B cell (primary cell): ENCODE results near the gene MMP24. TPM values are rescaled to one million over a fixed set of nuclear protein-coding genes. Genes with fewer than 3 reads are reported as not detected.
"Not testable (repeated sequence)": the region's sequence is repeated elsewhere in the genome, so short reads cannot be mapped to it uniquely, and the experiment has no call there.

Source experiments
- ATAC-seq: fragments of 200-7000 bp; cut with Tn5 transposase; one replicate; pipeline ENCODE4 v1.10.0; 2021; ENCODE audit warnings: low read depth, mild to moderate bottlenecking, moderate number of reproducible peaks, moderate library complexity
- CTCF ChIA-PET: fragments of 350-600 bp; sonication (Branson Sonifier 250); formaldehyde crosslinking; loops from one replicate; lab custom pipeline; 2021; ENCODE audit warnings: antibody characterized with exemption, inconsistent platforms; lab: Charles Lee
- POLR2A ChIA-PET: fragments of 350-600 bp; sonication (Branson Sonifier 250); formaldehyde crosslinking; loops from one replicate; lab custom pipeline; 2021; ENCODE audit warnings: antibody characterized with exemption; lab: Charles Lee
- DNase-seq: peaks from one replicate; pipeline ENCODE4 v3.0.0; 2013
- H2AFZ ChIP-seq: 2 replicates; pipeline ENCODE4 v1.6.1; 2012; ENCODE audit warnings: mild to moderate bottlenecking, low read depth, low read length; ENCODE audit not compliant: insufficient read depth, poor library complexity, severe bottlenecking
- H3K27ac ChIP-seq, 2 donors: 1 replicate in 1 of 2; 2 replicates in 1 of 2; pipeline ENCODE4 v1.5.1; 2012 to 2013; ENCODE audit warnings: low read length in 2 of 2, mild to moderate bottlenecking in 2 of 2, moderate library complexity in 1 of 2
- H3K27me3 ChIP-seq, 4 experiments: fragments of 200-600 bp in 1 of 4; sonication (generic) in 1 of 4; replicated peaks in 1 of 4; 1 replicate in 2 of 4; 2 replicates in 2 of 4; pipeline versions ENCODE4 v1.6.1 to v1.7.0; 2013 to 2016; ENCODE audit warnings: low read length in 3 of 4, mild to moderate bottlenecking in 2 of 4, mixed read lengths in 1 of 4, moderate library complexity in 1 of 4; ENCODE audit not compliant: insufficient read depth in 4 of 4, control insufficient read depth in 3 of 4; ENCODE audit errors: control extremely low read depth in 1 of 4
- H3K36me3 ChIP-seq, 2 experiments: replicated peaks in 1 of 2; 1 replicate in 1 of 2; 2 replicates in 1 of 2; pipeline versions ENCODE4 v1.6.1 to v1.7.1; 2013; ENCODE audit warnings: low read length in 1 of 2; ENCODE audit not compliant: insufficient read depth in 2 of 2, control insufficient read depth in 1 of 2; ENCODE audit errors: control extremely low read depth in 1 of 2, extremely low read depth in 1 of 2
- H3K4me1 ChIP-seq, 2 donors: fragments of 200-600 bp in 1 of 2; sonication (generic) in 1 of 2; 1 replicate in 1 of 2; 2 replicates in 1 of 2; pipeline versions ENCODE4 v1.5.1 to v1.6.1; 2013 to 2017; ENCODE audit warnings: low read length in 2 of 2; ENCODE audit not compliant: control insufficient read depth in 2 of 2, insufficient read depth in 2 of 2
- H3K4me2 ChIP-seq: replicated peaks from 2 replicates; pipeline ENCODE3; 2012; ENCODE audit warnings: mild to moderate bottlenecking, low read depth, low read length; ENCODE audit not compliant: poor library complexity, severe bottlenecking
- H3K4me3 ChIP-seq, 5 experiments: fragments of 200-600 bp in 1 of 5; sonication (generic) in 1 of 5; 1 replicate in 3 of 5; 2 replicates in 2 of 5; pipeline versions ENCODE4 v1.5.1 to v1.7.0; 2011 to 2016; ENCODE audit warnings: low read length in 4 of 5, mild to moderate bottlenecking in 4 of 5, low read depth in 2 of 5, control low read depth in 1 of 5, moderate library complexity in 1 of 5; ENCODE audit not compliant: insufficient read depth in 1 of 5; ENCODE audit errors: control extremely low read depth in 1 of 5, extremely low read depth in 1 of 5
- H3K79me2 ChIP-seq: fragments of 200-600 bp; sonication (generic); one replicate; pipeline ENCODE4 v1.6.0; 2016; ENCODE audit warnings: low read length; ENCODE audit not compliant: control insufficient read depth, insufficient read depth
- H3K9ac ChIP-seq: fragments of 200-600 bp; sonication (generic); 2 replicates; pipeline ENCODE4 v1.6.1; 2017; ENCODE audit warnings: mild to moderate bottlenecking, low read length, moderate library complexity
- H3K9me3 ChIP-seq, 3 donors: one replicate each; pipeline versions ENCODE4 v1.6.1 to v1.7.1; 2013; ENCODE audit warnings: low read length in 2 of 3; ENCODE audit not compliant: control insufficient read depth in 2 of 3, insufficient read depth in 1 of 3; ENCODE audit errors: control extremely low read depth in 1 of 3
- H4K20me1 ChIP-seq: 2 replicates; pipeline ENCODE4 v1.6.0; 2012; ENCODE audit warnings: mild to moderate bottlenecking, low read length; ENCODE audit not compliant: insufficient read depth, control insufficient read depth, poor library complexity, severe bottlenecking
- H3K27ac Mint-ChIP-seq: one replicate; pipeline ENCODE4 v1.8.0; 2021; ENCODE audit warnings: mixed read lengths
- H3K27me3 Mint-ChIP-seq: one replicate; pipeline ENCODE4 v1.8.0; 2021; ENCODE audit warnings: mixed read lengths
- H3K4me1 Mint-ChIP-seq: one replicate; pipeline ENCODE4 v1.8.0; 2021; ENCODE audit warnings: mixed read lengths
- H3K4me3 Mint-ChIP-seq: one replicate; pipeline ENCODE4 v1.8.0; 2021; ENCODE audit warnings: mixed read lengths
- H3K9me3 Mint-ChIP-seq: one replicate; pipeline ENCODE4 v1.8.0; 2022; ENCODE audit warnings: mixed read lengths; ENCODE audit not compliant: insufficient read depth
- CTCF ChIP-seq: fragments of 200-600 bp; IDR thresholded peaks from one replicate; pipeline ENCODE4 v1.8.0; 2022; ENCODE audit warnings: antibody characterized with exemption, mild to moderate bottlenecking
- EZH2 ChIP-seq: IDR thresholded peaks from 2 replicates; pipeline ENCODE4 v1.6.1; 2012; ENCODE audit warnings: borderline replicate concordance, low read depth, mild to moderate bottlenecking, moderate library complexity, low read length; ENCODE audit not compliant: insufficient read depth, poor library complexity, severe bottlenecking
- WGBS: methylation state at CpG from one replicate; pipeline ENCODE4 v1.1.5; 2013; ENCODE audit warnings: missing lambda C conversion rate; ENCODE audit not compliant: insufficient coverage; 5-methylcytosine and 5-hydroxymethylcytosine counted together
- intact Hi-C: fragments of 100-400 bp; cut with micrococcal nuclease; formaldehyde crosslinking; loops from one replicate; pipeline ENCODE4 v1.10.0; 2022
- polyA plus RNA-seq: library from polyadenylated mRNA; depleted of rRNA; stranded (reverse); fragments of >200 nt; gene quantifications from 2 replicates; pipeline ENCODE4 v1.2.3, GENCODE V29; 2012
- total RNA-seq, 2 donors: library from RNA; stranded (reverse); fragments of 120-200 nt in 1 of 2; gene quantifications; 1 replicate in 1 of 2; 2 replicates in 1 of 2; pipeline versions ENCODE4 v1.2.3 to v1.2.4, GENCODE V29; 2013 to 2022

The MMP24 gene
- total and polyA plus RNA-seq, 2 donors (not counting 1 experiment from before 2014, with no cell fraction given) = not detected

DNA sequence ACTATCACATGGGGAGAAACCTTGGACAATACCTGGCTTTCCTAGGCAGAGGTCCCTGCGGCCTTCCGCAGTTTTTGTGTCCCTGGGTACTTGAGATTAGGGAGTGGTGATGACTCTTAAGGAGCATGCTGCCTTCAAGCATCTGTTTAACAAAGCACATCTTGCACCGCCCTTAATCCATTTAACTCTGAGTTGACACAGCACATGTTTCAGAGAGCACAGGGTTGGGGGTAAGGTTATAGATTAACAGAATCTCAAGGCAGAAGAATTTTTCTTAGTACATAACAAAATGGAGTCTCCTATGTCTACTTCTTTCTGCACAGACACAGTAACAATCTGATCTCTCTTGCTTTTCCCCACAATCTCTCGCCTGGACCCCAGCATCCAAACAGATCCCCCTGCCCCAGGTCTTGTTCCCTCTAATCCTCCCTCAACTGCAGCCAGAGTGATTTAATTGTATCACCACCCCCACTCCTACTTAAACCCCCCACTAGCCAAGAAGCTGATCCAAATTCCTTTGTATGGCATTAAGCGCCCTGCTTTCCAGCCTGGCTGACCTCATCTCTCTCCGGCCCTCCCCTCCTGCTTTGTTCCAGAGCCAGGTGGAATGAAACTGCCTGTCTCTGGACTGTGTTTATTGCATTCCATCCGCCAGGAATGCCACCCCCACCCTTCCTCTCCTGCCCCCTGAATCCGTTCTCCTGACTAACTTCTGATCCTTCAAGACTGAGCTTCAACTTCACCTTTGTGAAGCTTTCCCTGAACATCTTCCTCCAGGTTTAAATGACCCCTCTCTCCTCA lies 36.4 kb downstream of the MMP24 start:
- H3K9me3 Mint-ChIP-seq, CTCF ChIA-PET, H3K27ac Mint-ChIP-seq, H3K4me3 Mint-ChIP-seq, H3K9ac ChIP-seq, H3K4me1 ChIP-seq, H3K9me3 ChIP-seq, H2AFZ ChIP-seq, H3K27me3 ChIP-seq, POLR2A ChIA-PET, H3K4me3 ChIP-seq, ATAC-seq, intact Hi-C loops, H3K4me2 ChIP-seq, H3K4me1 Mint-ChIP-seq, DNase-seq, H3K27me3 Mint-ChIP-seq, H3K27ac ChIP-seq: not testable (repeated sequence)
- H3K79me2 ChIP-seq = peaks cover 42% of the 10 kb centered on the region
- H3K36me3 ChIP-seq = peaks cover 0 to 35% of the 10 kb centered on the region in 2 experiments
- 100% methylated on average over 5 of the region's 8 CpGs for WGBS
- peaks cover 16% of the 10 kb centered on the region for H4K20me1 ChIP-seq

- Histone ChIP-seq H3K36me3 (peaks cover 0 to 37% of the 10 kb centered on the region in 2 experiments), H3K4me2 (no peak overlapping the region), H3K27ac (no peak overlapping the region), H4K20me1 (peaks cover 19% of the 10 kb centered on the region), H2AFZ (no peak overlapping the region), H3K4me1 (no peaks in the 10 kb centered on the region), H3K27me3 (no peaks in the 10 kb centered on the region), H3K9me3 (no peaks in the 10 kb centered on the region), H3K79me2 (peaks cover 47% of the 10 kb centered on the region), H3K4me3 (no peak overlapping the region), H3K9ac (no peak overlapping the region)
- Mint-ChIP-seq H3K4me3 (no peak overlapping the region), H3K27me3 (no peaks in the 10 kb centered on the region), H3K27ac (no peak overlapping the region), H3K4me1 (no peaks in the 10 kb centered on the region), H3K9me3 (no peaks in the 10 kb centered on the region)
- 97% methylated on average over 16 of the region's 17 CpGs for WGBS
- ATAC-seq (no peak), DNase-seq (no peak)
- intact Hi-C loops = no loop called here
- POLR2A ChIA-PET = no interaction called here
- CTCF ChIA-PET = no interaction called here
- TF ChIP-seq CTCF = no peak
- no peak for TF ChIP-seq EZH2
These were observed 37.2 kb downstream of the MMP24 start for GRCh38 chr20:35263532-35264341.
